Measurements from ENCODE around the gene FAHD2A.
"Not testable (repeated sequence)": the region's sequence is repeated elsewhere in the genome, so short reads cannot be mapped to it uniquely, and the experiment has no call there.

The FAHD2A gene

DNA sequence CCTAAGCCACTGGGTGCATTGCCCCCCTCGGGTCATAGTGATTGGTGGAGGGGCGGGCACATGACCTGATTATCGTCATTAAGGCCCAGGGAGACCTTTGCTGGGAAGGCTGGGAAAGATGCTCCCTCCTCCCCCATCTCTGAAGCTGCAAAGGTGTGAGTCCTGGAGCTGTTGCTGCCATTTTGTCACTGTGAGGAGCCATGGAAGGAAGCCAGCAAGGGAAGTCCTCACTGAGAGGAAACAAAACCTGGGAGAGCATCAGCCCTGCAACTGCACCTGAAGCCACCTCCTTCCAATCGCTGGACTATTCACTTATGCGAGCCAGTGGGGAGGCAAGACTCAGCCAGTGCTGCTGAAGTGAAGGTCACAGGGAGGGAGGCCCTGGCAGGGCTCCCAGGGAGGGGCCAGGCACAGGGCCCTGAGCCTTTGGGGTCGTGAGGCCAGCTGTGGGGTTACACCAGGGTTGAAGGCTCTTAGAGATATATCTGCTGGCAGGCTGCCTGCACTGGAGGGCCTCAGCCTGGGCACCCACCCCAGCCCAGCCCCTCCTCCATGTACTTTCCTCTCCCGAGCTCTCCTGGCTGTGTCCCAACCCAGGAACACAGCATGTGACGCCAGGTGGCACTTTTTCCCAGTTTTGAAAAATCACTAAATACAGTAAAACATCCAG, 10.7 kb upstream of the FAHD2A start:
- DNase-seq, result no peak

DNA sequence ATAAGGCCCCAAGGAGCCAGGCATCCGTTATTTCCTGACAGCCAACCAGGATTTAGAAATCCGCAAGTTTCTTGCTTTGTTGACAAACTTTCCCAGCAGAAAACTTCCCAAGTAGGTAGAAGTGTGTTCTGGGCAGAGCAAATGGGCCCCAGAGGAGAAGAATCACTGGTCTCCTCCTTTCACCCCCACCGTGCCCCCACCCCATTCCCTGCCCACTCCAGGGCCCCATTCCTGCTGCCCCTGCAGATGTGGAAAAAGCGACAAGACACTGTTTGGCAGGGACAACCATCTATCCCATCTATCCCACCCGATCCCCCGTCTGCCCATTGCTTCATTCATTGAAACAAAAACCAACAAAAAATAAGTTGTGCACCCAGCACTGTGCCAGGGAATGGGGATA, 10.2 kb upstream of the FAHD2A start:
- DNase-seq, result no peak

DNA sequence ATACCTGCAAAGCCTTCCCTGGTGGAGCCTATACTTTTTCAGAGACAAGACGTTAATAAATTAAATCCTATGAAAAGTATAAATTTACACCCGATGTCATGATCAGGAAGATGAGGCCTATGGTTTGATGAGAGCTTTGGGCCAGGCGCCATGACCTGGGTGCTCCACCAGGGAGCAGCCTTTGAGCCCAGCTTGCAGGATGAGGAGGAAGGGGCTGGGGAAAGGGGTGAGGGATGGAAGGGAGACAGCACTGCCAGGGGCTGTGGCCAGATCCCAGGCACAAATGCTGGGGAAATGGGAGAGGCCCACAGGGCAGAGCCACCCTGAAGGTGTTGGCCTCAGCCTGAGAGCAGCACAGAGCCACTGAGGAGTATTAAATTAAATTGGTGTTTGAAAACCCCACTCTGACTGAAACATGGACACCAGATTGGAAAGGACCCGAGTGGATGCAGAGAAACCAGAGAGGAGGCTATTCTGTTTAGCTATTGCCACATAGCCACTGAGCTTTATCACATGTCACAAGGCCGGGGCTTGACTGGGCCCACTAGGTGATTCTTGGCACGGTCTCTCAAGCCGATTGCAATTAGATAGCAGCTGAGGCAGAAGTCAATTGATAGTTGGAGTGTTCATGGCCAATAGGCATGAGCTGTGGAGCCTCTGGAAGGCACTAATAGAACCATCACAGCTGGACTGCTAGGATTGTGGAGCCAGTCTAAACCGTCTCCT, 9.6 kb upstream of the FAHD2A start:
- no peak for DNase-seq

DNA sequence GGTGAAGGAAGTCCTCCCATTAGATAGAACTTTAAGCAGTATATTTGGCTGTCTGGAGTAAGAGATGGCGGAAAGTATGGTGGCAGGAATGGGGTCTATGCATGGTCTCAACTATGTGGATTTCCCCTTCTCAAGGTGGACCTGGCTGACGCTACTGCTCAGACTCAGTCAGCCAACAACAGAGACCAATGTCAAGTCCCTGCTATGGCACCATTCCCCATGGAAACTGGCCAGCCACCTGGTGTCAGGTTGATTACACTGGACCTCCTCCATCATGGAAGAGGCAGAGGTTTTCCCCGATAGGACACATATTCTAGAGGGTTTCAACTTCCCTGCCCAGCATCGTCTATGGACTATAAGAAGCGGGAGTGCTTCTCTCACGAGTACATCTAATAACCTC, 8.6 kb upstream of the FAHD2A start:
- no peak for DNase-seq

DNA sequence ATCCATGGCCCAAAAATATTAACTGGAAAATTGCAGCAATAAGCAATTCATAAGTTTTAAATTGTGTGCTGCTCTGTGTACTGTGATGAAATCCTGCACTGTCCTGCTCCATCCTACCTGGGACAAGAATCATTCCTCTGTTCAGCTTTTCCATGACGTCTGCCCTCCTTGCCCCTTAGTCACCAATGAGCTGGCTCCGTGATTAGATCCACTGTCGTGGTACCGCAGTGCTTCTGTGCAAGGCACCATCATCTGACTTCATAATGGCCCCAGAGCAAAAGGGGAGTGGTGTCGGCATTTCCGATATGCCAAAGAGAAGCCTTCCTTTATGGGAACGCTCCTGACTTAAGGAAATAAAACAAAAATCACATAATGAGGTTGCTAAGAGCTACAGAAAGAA, 3.4 kb upstream of the FAHD2A start:
- no peak for DNase-seq

DNA sequence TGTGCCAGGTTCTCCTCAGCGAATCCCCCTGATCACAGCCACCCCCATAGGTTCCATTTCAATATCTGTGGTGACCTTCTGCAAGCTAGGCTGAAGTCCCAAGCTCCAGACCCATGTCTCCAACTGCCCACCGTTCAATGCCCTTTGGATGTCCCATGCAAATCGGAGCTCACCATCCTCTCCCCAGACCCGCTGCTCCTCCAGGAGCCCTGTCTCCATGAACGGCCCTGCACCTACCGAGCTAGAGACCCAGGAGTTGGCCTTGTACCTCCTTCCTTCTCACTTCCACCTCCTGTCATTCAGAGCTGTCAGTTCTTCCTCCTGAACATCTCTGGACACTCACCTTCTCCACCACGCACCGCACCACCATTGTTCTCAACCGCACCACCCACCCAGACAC, 1.0 kb upstream of the FAHD2A start:
- DNase-seq, result no peak

DNA sequence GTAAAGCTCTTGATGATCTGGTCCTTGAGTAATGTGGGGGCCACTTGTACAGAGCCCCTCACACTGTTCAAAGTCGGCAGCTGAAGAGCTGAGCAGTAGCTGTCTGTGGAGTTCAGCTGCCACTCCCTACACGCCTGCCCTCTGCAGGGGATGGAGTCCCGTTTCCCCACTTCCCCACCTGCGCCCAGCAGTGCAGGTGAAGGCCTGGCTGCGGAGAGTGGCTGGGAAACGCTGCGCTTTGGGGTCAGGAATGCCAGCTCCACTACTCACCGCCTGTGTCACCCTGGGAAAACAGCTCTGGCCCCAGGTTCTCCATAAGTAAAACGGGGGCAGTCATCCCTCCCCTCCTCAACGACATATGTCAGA, 521 bp upstream of the FAHD2A start:
- peak; percentile 29 for DNase-seq

DNA sequence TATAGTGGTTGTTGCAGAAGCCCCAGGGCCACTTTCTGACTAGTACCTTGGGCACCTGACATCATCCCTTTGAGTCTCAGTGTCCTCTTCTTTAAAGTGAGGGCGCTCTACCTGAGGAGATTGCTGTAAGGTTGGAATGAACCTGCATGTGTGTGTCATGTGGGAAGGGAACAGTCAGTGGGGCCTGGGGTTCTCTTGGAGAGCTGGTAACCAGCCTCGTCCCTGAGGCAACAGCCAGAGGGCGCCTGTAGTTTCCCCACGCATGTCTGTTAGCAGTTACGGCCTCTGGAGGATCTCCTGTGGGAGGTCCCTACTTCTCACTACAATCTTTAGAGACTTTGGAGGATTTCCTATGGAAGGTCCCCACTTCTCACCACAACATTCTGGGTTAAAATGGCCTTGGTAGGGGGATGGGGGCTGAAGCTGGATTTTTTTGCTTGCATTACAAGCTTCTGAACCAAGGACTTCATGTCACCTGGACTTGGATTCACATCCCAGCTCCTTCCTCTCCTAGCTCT, 755 bp downstream of the FAHD2A start:
- peak; percentile 13 for DNase-seq

DNA sequence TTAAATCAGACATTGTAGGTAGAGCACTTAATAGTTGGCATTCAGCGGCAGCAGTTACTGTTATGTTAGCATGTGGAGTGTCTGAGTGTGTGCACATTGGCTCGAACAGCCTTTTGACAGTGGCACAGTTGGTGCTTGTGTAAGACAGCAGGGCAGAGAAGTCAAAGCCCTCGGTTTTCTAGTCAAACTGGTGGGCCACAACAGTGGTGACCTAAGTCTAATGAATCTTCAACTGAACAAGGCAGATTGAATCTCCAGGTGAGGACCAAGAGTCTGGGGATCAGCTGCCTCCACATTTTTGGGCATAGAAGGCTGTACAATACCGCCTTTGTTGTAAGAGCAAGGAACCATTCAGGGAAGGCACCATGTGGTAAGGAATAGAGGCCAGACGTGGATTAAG, 1.3 kb downstream of the FAHD2A start:
- not testable (repeated sequence) for DNase-seq

DNA sequence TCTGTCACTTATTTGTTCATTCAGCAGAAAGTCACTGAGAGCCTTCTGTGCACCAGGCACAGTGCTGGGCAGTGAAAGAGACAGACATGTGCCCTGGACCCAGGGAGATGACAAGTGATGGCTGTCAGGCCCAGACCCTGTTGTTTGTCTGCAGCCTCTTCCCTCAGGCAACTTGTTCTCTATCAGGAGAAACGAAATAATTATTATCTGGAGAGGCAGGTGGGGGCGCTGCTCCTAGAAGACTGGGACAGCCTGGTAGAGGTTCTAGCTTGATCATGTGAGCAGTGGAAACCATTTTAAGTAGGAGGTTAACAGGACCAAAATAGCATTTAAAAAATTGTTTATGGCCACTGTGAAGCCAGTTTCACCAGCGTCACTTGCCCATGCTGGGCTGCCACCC, 2.2 kb downstream of the FAHD2A start:
- not testable (repeated sequence) for DNase-seq

DNA sequence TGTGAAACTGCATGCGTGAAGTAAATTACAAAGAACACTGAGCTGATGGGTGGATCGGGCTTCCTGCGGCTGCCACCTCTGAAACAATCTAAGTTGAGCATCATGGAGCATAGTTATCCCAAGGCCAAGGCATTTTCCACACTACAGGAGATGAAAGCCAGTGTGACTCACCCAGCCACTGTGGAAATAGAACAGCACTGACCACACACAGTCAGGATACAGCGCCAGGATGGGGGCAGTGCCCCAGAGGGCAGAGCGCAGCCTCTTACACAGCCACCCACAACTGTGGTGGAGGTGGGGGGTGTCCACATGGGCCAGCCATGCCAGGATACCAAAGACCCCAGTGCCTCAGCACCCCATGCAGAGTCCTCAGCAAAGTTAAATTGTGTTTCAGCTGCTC, 8.7 kb downstream of the FAHD2A start:
- not testable (repeated sequence) for DNase-seq

DNA sequence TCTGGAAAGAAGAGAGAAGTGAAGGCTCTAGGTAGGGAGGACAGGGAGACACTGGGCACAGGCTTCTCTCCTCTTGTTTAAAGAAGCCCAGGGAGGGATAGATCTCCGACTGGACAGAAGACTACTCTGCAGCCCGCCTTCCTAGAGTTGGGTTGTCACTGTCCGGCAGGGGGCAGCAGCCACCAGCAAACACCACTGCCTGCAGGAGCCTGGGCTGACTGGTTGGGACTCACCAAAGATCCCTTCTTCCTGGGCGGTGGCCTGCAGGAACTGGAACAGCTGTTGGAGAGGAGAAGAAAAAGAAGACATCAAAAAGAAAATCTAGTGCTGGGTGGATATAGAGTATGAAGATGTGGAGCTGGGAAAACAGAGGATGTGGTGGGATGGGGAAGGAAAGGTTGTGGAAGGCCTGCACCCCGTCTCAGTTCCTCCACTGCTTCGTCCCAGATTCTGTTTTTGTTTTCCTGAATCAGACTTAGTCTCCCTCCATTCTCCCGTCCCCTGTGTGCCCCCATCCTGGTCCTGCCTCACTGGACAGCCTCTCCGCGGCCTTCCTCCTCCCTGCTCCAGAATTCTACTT, 11.6 kb downstream of the FAHD2A start:
- DNase-seq, result peak; percentile 50

DNA sequence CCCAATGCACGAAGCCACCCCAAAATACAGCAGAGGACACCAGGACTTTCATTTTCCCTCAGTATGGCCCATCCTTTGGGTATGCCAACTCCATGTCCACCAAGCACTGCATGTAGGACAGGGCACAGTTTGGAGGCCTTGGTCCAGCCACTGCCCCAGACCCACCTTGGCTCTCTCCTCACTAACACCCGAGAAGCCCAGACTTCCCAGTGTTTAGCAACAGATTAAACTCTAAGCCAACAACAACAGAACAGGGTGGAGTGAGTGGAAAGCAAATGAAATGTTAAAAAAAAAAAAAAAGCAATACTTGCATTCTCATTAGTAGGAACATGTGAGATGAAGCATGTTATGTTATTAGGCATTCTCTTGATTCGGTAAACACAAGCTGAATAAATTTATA, 12.6 kb downstream of the FAHD2A start:
- not testable (repeated sequence) for DNase-seq

DNA sequence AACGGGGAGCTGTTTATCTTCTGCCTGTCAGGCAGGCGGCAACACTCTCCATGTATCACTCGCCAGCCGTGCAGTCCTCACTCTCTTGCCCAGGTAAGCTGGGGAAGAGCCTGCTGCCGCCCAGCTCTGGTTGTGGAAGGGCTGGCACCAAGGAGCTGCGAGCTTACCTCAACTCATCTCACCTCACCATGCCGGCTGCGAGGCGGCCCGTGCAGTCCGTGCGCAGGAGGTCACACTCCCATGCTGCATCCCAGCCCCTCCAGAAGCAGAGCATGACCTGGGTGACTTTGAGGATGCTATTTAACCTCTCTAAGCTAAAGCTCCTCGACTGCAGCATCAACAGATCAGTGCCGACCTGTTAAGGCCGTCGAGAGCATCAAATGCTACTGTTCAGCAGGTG, 13.1 kb downstream of the FAHD2A start:
- not testable (repeated sequence) for DNase-seq

DNA sequence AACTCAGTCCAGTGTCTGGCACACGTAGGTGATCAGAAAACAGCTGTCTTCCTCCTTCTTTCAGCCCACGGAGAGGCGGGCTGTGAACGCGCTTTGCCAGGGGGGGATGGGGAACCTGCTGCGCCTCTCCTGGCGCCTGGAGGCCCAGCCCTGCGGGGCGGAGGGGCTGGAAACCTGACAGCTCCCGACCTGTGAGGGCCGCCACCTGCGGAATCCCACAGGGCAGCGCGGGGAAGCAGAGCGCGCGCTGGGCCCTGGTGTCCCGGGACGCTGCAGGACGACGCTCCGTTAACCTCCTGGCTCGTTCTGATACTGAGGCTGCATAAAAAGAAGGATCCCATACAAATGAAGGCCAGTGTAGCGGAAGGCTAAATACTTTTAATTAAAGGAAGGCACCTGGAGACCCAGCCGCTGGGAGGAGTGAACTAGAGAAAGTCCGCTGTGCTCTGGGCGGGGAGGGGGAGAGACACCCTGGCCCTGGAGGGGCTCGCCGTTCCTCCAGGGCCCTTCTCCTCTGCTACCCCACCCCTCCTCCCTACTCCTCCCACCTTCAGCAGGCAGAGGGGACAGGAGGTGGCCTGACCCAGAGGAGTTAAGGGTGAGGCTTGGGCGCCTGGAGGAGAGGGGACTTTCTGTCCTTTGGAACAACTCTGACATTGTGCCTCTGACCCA, 24.8 kb downstream of the FAHD2A start:
- DNase-seq, result not testable (repeated sequence)

DNA sequence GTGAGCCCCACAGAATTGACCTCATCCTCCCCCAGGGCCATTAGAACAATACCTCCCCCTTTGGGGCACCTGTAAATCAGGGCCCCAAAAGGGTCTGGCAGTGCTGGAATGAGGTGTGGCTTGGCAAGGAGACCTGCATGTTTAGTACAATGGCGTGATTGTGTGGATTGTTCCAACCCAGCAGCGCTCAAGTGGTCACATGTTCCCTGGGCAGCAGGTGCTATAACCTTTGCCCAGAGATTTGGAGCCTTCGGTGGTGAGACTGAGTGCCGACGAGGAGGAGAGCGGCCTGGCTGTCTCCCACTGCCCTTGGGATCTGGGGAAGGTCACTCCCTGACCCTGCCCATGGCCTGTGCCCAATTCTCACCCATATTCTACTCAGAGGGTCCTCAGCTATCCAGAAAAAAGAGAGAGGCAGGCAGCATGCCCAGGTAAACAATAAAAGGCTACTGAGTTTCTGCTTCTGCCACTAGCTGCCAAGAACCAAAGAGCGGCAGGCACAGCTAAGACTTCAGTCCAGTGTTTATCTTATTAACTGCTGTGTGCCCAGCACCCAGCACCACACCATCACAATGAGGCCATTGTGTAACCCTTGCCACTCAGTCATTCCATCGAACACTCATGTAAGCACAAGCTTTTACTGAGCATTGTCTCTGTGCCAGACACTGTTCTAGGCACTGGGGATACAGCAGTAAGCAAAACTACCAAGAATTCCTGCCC, 27.4 kb downstream of the FAHD2A start:
- DNase-seq, result not testable (repeated sequence)

DNA sequence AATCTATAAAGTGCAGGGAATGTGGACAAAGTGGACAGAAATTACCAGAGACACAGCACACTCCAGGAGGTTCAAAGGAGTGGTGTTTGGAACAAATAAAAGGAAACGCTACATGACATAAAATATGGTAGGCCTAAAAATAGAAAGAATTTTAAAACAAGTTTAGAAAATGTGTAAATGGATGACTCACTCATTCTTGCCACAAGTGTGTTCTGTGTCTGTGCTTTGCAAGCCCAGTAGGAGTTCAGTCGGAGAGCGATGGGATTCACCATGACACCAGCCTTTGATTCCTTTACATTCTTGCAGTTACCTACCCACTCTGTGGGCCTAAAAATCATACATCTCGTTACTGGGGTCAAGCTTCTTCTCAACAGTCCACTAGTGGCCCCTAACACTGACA, 30.9 kb downstream of the FAHD2A start:
- not testable (repeated sequence) for DNase-seq

DNA sequence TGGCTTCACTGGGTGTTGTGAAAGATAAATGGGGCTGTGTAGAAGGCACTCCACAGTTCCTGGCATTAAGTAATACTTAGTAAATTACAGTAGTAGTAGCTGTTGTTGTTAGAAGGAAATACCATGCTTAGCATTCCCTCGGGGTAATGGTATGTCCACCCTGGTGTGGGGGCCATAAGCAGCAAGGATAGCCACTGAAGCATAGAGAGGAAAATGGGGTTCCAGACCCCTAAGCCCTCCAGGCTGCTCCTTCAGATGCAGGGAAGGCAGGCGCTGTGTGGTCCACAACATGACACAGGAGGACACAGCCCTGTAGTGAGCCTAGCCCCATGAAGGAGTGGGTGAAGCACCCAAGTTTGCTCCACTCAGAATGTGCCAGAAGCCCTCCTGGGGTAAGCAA, 31.5 kb downstream of the FAHD2A start:
- DNase-seq, result not testable (repeated sequence)

DNA sequence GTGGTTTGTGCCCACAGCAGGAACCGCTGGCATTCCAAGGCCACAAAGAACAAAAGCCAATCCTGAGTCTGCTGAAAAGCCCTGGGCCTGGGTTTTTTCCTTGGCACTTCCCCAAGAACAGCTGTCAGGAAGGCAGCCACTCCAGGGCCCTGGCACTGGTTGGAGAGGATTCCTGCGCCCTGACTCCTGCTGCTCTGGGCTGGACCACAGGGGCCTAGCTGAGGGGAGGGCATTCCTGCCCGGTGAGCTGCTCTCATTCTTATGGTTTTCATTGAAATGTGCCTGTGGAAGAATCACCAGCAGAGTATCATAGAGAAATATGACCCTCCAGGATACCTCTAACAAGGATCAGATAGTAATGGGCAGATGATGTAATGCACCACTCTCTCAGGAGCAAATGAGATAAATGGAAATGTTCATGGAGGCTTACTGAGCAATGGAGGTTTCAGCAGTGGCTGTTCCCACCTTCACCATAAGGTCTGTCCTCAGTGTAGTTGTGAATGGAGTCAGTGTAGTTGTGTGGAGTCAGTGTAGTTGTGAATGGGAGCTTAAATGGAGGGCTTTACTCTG, 32.1 kb downstream of the FAHD2A start:
- not testable (repeated sequence) for DNase-seq

DNA sequence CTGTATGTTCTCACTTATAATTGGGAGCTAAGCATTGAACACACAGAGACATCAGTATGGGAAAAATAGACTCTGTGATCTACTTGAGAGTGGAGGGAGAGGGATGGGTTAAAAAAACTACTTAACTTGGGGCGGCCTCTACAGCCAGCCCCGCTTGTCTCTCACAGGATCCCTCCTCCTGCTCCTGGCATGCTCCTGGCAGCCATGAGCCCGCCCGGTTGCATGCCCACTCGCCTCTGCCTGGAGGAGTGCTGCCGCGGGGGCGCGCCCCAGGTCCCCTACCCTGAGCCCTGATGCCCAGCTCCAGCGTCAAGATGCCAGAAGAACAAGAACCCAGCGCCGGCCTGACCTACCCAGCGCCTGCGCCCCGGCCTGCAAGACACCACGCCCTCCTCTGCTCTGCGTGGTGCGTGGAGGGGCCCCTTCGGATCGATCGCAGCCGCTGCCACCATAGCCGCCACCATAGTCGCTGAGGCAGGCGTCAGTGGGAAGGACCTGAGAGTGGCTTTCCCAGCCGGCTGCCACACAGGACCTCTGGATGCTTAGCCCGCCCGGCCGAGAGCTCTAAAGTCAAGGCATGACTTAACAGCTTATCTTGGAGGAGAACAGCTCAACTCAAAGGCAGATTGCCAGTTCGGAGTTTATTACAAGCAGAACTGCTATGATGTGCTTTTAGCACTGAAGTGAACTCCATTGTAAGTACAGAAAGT, 32.8 kb downstream of the FAHD2A start:
- not testable (repeated sequence) for DNase-seq

DNA sequence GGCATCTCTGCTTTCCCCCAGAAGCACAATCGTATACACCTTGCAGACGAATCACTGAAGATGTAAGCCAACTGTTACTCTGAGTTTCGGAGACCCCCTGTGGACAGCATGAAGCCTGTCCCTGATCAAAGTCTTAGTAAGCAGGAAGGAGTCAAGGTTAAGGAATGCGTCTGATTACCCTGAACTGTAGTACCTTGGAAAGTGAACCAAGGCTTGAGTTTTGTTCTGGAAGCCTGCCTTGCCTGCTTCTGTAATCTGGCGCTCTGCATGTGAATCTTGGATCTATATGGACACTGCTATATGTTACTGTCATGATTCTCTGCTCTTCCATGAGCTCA, 33.3 kb downstream of the FAHD2A start:
- DNase-seq, result not testable (repeated sequence)
